ENCODE results near the gene TP53TG5.

DNA sequence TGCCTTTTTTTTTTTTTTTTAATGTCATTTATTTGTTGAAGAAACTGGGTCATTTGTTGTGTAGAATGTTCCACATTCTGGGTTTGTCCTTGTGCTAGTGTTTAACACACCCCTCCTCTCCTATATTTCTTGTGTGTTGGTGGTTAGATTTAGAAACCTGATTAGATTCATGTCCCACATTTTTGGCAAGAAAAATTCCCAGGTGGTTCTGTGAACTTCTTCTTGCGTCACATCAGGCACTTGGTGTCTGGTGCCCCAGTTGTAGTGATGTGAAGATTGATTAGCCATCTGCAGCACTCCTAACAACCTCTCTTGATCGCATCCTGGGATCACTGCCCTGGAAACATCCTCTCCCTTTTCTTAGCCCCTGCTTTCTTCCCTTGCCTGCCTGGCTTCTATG lies 45.6 kb upstream of the TP53TG5 start:
- no peak for TF ChIP-seq KAT7 (CRISPR knock-in tag; IDR thresholded peaks at IDR 0.05; ENCODE audit: borderline replicate concordance)
- TF ChIP-seq ETV6 (CRISPR knock-in tag; IDR thresholded peaks at IDR 0.05): no peak
- TF ChIP-seq, protein P1, sequence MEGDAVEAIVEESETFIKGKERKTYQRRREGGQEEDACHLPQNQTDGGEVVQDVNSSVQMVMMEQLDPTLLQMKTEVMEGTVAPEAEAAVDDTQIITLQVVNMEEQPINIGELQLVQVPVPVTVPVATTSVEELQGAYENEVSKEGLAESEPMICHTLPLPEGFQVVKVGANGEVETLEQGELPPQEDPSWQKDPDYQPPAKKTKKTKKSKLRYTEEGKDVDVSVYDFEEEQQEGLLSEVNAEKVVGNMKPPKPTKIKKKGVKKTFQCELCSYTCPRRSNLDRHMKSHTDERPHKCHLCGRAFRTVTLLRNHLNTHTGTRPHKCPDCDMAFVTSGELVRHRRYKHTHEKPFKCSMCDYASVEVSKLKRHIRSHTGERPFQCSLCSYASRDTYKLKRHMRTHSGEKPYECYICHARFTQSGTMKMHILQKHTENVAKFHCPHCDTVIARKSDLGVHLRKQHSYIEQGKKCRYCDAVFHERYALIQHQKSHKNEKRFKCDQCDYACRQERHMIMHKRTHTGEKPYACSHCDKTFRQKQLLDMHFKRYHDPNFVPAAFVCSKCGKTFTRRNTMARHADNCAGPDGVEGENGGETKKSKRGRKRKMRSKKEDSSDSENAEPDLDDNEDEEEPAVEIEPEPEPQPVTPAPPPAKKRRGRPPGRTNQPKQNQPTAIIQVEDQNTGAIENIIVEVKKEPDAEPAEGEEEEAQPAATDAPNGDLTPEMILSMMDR (IDR thresholded peaks at IDR 0.05): no peak
- TF ChIP-seq TEAD4 (CRISPR knock-in tag; IDR thresholded peaks at IDR 0.05): no peak
- TF ChIP-seq ATF1 (CRISPR knock-in tag; IDR thresholded peaks at IDR 0.05): no peak
- TF ChIP-seq, protein P2, sequence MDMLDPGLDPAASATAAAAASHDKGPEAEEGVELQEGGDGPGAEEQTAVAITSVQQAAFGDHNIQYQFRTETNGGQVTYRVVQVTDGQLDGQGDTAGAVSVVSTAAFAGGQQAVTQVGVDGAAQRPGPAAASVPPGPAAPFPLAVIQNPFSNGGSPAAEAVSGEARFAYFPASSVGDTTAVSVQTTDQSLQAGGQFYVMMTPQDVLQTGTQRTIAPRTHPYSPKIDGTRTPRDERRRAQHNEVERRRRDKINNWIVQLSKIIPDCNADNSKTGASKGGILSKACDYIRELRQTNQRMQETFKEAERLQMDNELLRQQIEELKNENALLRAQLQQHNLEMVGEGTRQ (CRISPR knock-in tag; IDR thresholded peaks at IDR 0.05): no peak
- TF ChIP-seq, protein P3, sequence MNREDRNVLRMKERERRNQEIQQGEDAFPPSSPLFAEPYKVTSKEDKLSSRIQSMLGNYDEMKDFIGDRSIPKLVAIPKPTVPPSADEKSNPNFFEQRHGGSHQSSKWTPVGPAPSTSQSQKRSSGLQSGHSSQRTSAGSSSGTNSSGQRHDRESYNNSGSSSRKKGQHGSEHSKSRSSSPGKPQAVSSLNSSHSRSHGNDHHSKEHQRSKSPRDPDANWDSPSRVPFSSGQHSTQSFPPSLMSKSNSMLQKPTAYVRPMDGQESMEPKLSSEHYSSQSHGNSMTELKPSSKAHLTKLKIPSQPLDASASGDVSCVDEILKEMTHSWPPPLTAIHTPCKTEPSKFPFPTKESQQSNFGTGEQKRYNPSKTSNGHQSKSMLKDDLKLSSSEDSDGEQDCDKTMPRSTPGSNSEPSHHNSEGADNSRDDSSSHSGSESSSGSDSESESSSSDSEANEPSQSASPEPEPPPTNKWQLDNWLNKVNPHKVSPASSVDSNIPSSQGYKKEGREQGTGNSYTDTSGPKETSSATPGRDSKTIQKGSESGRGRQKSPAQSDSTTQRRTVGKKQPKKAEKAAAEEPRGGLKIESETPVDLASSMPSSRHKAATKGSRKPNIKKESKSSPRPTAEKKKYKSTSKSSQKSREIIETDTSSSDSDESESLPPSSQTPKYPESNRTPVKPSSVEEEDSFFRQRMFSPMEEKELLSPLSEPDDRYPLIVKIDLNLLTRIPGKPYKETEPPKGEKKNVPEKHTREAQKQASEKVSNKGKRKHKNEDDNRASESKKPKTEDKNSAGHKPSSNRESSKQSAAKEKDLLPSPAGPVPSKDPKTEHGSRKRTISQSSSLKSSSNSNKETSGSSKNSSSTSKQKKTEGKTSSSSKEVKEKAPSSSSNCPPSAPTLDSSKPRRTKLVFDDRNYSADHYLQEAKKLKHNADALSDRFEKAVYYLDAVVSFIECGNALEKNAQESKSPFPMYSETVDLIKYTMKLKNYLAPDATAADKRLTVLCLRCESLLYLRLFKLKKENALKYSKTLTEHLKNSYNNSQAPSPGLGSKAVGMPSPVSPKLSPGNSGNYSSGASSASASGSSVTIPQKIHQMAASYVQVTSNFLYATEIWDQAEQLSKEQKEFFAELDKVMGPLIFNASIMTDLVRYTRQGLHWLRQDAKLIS (CRISPR knock-in tag; IDR thresholded peaks at IDR 0.05; ENCODE audit: borderline replicate concordance): no peak
- TF ChIP-seq ZNF232 (CRISPR knock-in tag; IDR thresholded peaks at IDR 0.05): no peak
- TF ChIP-seq NFYB (CRISPR knock-in tag; conservative IDR thresholded peaks at IDR 0.05; ENCODE audit: low read depth): no peak
